GM03348 (cell line): ENCODE measurements around the gene CDC42SE2.
"Not testable (repeated sequence)": the region's sequence is repeated elsewhere in the genome, so short reads cannot be mapped to it uniquely, and the experiment has no call there.

Source experiments
- DNase-seq: peaks from one replicate; pipeline ENCODE4 v3.0.0; 2012; ENCODE audit warnings: low spot score

CDC42SE2 gene

GRCh38 chr5:131250751-131251475 lies 12.9 kb upstream of the CDC42SE2 start:
- DNase-seq, result no peak

- no peak for DNase-seq
Observed at GRCh38 chr5:131252824-131253171, 11.1 kb upstream of the CDC42SE2 start.

- DNase-seq, result not testable (repeated sequence)
Observed at GRCh38 chr5:131254025-131254424, 9.8 kb upstream of the CDC42SE2 start.

- no peak for DNase-seq
Observed at GRCh38 chr5:131254741-131255140, 9.1 kb upstream of the CDC42SE2 start.

- no peak for DNase-seq
Observed at GRCh38 chr5:131256507-131256823, 7.4 kb upstream of the CDC42SE2 start.

GRCh38 chr5:131258733-131259132 lies 5.1 kb upstream of the CDC42SE2 start:
- DNase-seq, result no peak

GRCh38 chr5:131259326-131259725 lies 4.5 kb upstream of the CDC42SE2 start:
- DNase-seq, result no peak

- no peak for DNase-seq
Observed at GRCh38 chr5:131260895-131261294, 3.0 kb upstream of the CDC42SE2 start.

- DNase-seq, result no peak
Observed at GRCh38 chr5:131261483-131261882, 2.4 kb upstream of the CDC42SE2 start.

GRCh38 chr5:131262953-131263541 lies 806 bp upstream of the CDC42SE2 start:
- no peak for DNase-seq

GRCh38 chr5:131264451-131265099 lies 722 bp downstream of the CDC42SE2 start:
- peak; percentile 44 for DNase-seq

- DNase-seq, result peak; percentile 21
Observed at GRCh38 chr5:131265311-131265803, 1.5 kb downstream of the CDC42SE2 start.

- no peak for DNase-seq
Observed at GRCh38 chr5:131266370-131267060, 2.7 kb downstream of the CDC42SE2 start.

- no peak for DNase-seq
Observed at GRCh38 chr5:131268758-131269370, 5.0 kb downstream of the CDC42SE2 start.

GRCh38 chr5:131270809-131271208 lies 7.0 kb downstream of the CDC42SE2 start:
- DNase-seq, result peak; percentile 38

GRCh38 chr5:131271888-131272287 lies 8.0 kb downstream of the CDC42SE2 start:
- not testable (repeated sequence) for DNase-seq

- no peak for DNase-seq
Observed at GRCh38 chr5:131272307-131272706, 8.5 kb downstream of the CDC42SE2 start.

GRCh38 chr5:131272724-131273123 lies 8.9 kb downstream of the CDC42SE2 start:
- no peak for DNase-seq

- no peak for DNase-seq
Observed at GRCh38 chr5:131274326-131275063, 10.6 kb downstream of the CDC42SE2 start.

GRCh38 chr5:131276072-131276471 lies 12.2 kb downstream of the CDC42SE2 start:
- no peak for DNase-seq

GRCh38 chr5:131277447-131277846 lies 13.6 kb downstream of the CDC42SE2 start:
- no peak for DNase-seq
